Iris pigment epithelial cell (primary cell): ENCODE data around the gene CAMTA1.

Experiments
- DNase-seq: peaks from one replicate; pipeline ENCODE4 v3.0.0-alpha.2; 2011; ENCODE audit warnings: low read depth

Gene CAMTA1

DNA sequence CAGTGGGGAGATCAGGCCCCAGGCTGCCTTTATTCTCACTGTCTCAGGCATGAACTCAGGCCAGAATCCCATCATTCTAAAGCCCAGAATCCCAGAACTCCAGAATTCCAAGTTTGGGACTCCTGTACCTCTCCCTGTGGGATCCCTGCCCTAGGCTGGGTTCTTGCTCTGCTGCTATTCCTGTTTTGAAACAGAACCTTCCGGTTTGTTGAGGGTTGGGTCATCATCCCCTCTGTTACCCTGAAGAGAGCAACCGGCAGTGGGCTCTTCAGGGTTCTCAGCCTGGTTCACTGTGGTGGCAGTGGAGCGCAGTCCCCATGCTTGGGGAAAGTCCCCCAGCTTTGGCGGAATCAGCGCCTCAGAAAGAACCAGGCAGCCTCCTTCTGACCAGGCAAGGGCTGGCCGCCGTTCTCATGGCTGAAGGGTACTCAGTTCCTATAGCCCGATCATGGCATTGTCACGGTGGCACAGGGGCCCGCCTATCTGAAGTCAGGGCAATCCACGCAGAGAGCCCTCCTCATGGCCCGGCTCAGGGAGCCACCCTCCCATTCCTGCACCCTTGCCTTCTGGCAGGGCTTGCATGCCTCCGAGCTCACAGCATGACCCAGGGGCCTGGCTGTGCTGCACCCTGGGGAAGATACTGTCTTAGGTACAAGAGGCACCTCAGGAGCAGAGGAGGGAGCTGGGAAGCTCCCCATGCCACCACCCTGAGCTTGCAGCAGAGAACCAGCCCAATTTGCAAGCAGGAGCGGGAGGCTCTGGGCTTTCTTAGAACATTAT is 650.2 kb downstream of the CAMTA1 start:
- no peak for DNase-seq

DNA sequence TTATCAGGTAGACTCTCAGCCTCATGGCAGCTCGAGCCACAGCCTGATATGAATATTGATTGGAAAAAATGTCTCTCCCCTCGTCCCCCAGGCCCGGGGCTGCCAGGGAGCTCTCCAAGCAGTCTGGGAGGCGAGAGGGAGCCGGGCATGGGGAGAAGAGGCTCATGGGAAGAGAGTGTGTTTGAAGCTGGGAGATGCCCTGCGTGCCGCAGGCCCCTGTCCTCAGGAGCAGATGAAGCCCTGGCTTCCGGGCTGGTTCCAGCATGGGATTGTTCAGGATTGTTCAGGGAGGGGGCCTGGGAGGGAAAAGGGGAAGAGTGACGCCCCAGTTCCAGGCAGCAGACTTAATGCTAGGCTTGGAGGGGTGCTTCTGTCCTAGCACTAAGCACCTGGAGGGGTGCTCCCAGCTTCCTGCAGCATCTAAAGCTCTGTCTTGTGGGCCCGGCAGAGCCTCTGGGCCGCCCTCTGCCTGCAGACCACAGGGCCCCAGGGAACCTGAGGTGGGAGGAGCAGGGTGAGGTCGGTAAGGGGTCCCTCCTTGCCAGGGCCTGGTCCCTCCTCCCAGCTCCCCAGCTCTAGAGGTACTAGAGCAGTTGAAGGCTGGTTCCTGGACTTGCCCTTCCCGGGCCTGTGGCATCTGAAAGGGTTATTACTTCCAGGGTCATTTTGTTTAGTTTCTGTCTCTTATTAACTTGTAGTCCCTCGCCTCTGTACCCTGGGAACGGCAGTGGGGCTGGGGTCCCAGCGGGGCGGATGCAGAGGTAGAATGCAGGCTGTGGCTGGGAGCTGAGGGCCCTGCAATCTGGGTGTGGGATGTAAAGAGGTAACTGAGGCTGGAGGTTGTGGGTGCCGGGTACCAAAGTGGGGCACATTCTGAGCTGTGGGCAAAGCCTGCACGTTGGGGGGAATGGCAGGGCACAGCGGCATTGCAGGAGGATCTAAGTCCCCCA is 651.1 kb downstream of the CAMTA1 start:
- DNase-seq, result no peak

- no peak for DNase-seq
Measured at GRCh38 chr1:7437036-7437435, 651.8 kb downstream of the CAMTA1 start.

DNA sequence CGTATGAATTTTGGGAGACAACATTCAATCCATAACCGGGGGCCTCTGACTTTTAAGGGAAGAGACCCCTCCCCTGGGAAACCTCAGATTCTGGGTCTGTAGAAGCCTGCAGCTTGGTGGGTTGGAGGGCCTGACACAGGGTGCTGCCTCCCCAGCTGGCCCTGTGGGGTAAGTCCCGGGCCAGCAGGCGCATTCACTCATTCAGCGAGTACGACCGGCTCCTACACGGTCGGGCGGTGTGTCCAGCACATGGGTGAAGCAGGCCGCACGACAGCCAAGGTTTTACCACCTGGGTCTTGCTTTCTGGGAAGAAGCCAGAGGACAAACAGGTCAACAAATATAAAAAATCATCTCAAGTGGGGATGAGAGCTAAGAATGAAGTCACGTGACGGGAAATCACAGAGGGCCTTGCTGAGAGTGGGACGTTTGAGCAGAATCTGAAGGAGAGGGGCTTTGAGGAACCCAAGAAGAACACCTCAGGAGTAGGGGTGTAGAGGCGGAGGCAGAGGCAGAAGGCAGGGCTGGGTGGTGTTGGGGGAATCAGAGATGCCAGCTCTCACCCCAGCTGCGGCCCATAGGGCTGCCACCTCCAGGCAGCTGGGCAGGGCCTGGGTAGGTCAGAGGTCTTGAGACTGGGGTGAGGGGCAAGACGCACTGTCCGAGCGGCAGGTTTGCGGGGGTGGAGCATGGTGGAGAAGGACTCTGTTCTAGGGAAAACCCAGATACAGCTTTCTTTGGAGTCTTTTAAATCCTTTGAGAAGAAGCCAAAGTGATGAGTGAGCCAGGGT is 652.5 kb downstream of the CAMTA1 start:
- no peak for DNase-seq

DNA sequence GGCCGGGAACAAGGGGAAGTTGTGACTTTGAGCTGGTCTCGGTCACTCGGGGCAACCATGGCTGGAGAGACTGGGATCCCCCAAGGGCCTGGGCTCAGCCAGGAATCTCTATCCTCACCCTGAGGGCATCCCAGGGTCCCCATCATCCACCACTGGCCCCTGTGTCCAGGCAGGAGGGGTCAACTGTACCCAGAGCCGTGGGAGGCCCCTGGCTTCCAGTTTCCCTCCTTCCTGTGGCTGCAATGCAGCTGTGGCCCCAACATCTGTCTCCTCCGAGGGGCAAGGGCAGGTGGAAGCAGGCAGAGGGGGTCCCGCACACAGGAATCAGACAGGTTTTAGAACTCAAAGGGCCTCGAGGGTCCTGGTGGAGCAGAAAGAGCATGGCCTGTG is 653.1 kb downstream of the CAMTA1 start:
- DNase-seq, result no peak

- DNase-seq, result no peak
Measured at GRCh38 chr1:7438921-7439655, 653.8 kb downstream of the CAMTA1 start.

- no peak for DNase-seq
Measured at GRCh38 chr1:7440154-7440553, 654.9 kb downstream of the CAMTA1 start.

GRCh38 chr1:7441143-7441841 is 656.0 kb downstream of the CAMTA1 start:
- DNase-seq, result no peak

- no peak for DNase-seq
Measured at GRCh38 chr1:7442036-7442435, 656.8 kb downstream of the CAMTA1 start.

GRCh38 chr1:7442918-7443317 is 657.7 kb downstream of the CAMTA1 start:
- DNase-seq, result no peak

DNA sequence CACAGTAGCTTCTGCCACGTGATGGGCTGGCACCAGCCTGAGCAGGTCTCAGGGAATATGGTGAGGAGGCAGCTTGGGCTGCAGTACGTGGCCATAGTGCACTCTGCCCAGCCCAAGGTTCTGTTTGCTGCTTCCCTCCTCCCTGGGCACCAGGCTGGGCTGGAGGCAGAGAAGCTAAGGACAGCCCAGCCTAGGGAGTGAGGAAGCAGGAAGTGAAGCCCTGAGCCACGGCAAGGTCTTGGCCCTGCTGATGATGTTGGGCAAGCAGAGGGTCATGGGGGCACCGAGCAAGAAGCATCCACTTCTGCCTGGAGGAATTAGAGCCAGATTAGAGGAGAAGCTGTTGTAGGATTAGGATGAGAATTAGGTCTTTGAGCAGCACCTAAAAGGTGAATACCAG is 659.1 kb downstream of the CAMTA1 start:
- no peak for DNase-seq

DNA sequence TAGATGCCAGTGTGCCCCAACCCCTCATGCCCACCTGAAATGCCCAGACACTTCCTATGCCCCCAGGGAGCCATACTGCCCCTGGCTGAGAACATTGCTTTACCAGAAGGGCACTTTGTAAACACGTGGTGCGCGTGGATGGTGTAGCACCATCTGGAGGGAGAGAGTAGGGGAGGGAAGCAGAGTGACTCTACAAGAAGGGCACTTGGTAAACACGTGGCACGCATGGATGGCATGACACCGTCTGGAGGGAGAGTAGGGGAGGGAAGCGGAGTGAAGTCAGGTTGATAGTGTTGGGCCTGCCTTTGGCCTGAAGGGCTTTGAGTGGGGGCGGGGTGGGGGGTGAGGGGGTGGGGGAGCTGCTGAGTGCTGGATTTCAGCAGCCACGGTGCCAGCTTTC is 661.8 kb downstream of the CAMTA1 start:
- DNase-seq, result no peak

DNA sequence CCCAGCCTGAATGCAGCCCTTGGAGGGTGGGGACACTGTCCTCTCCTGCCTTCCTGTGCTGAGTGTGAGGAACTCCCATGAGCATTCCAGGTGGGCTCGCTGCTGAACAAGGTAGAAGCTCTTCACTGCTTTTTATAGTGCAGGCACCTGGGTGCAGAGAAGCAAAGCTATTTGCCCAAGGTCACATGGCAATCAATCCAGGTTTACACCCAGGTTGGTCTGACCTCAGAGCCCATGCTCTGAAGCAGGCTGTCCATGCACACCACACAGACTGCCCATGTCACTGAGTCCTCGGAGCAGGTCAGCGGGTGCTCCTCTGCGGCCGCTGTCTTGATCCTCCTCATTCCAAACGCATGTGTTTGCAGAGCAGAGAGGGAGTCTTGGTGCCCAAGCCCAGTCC is 662.5 kb downstream of the CAMTA1 start:
- no peak for DNase-seq

- no peak for DNase-seq
Measured at GRCh38 chr1:7448986-7449385, 663.7 kb downstream of the CAMTA1 start.

GRCh38 chr1:7449750-7450149 is 664.5 kb downstream of the CAMTA1 start:
- no peak for DNase-seq

DNA sequence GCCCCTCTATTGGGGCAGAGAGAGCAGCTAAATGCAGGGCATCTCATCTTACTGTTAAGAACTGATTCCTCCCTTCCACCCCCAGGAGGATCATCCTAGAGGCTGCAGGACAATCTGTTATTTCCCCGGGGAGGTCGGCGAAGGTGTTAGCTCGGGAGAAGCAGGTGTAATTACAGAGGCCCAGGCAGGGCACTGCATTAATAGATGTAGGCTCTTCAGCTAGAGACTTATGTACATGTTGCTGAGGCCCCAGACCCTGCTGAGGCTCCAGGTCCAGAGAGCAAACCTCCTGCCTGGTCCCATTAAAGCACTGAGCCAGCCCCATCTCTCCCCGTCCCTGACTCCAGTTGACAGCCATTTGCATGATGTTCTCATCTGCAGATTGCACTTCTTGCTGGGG is 665.6 kb downstream of the CAMTA1 start:
- no peak for DNase-seq

- DNase-seq, result no peak
Measured at GRCh38 chr1:7453038-7453437, 667.8 kb downstream of the CAMTA1 start.

- DNase-seq, result no peak
Measured at GRCh38 chr1:7454052-7454815, 669.0 kb downstream of the CAMTA1 start.

DNA sequence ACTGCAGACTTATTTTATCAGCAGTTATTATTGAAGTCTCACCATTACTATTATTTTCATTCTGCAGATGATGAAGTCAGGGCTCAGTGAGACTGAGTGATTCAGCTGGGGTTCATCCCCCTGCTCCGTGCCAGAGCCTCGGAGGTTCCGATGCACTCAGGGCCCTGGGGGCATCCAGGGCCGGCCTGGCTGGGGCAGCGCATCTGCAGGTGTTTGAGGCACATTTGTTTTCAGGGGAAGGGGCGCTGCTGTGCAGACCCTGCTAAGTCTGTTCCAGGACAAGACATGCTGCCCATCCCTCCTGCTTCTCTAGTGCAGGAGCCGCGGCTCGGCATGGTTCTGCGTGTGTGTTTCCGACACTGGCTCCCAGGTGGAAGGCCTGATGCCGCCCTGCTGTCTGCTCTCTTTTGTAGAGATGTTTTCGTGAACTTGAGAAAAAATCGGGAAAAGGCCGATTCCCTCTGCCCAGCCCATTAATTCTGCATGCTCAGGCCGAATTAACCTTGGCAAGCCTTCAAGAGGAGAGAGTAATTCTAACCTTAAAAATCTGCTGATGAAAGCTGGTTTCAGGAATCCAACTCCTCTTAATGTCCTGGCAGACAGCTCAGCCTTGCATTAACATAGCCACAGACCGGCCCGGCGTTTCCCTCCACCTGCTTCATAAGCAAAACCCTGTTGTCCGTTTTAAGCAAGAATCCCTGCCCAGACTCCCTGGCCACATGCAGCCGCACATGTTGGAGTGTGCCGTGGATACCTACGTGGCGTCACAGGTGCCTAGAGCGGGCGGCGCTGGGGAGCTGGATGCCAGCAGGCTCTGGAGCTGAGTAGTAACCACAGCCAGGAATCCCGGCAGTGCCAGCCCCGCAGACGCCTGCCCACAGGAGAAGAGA is 669.9 kb downstream of the CAMTA1 start:
- peak; percentile 22 for DNase-seq
